K562 (cell line): ENCODE measurements around the gene PLXNA2. TPM values are rescaled to one million over a fixed set of nuclear protein-coding genes. Genes with fewer than 3 reads are reported as not detected.

Experiments used
- ATAC-seq: fragments of 200-7000 bp; cut with Tn5 transposase; 3 replicates; pipeline ENCODE4 v1.9.1; 2020; ENCODE audit warnings: moderate library complexity
- BruUV-seq: library from RNA; stranded (reverse); fragments of 400-500 nt; replicated peaks from 2 replicates; lab custom pipeline; 2021; lab: Mats Ljungman, UMichigan
- CTCF ChIA-PET: fragments of 300-600 bp; formaldehyde crosslinking; extraction: SDS; loops from one replicate; lab custom pipeline; 2021; ENCODE audit warnings: low intra/inter-chr PET ratio; lab: Yijun Ruan, JAX
- POLR2A ChIA-PET: fragments of 300-600, 350-650 bp; sonication (Branson Sonifier 250); formaldehyde crosslinking; extraction: SDS; loops from one replicate; lab custom pipeline; 2021; ENCODE audit warnings: antibody characterized with exemption, inconsistent platforms; lab: Yijun Ruan, JAX
- DNase-seq, 4 experiments: peaks; one replicate each; pipeline versions ENCODE4 v3.0.0 to v3.0.0-alpha.2; 2011 to 2018; ENCODE audit warnings: low spot score in 3 of 4, mixed read lengths in 3 of 4; ENCODE audit errors: extremely low read depth in 1 of 4
- FAIRE-seq: peaks from 2 replicates; lab custom pipeline; 2011; peaks lifted over from hg19 to GRCh38; lab: Jason Lieb, UNC
- H2AFZ ChIP-seq: 2 replicates; pipeline ENCODE4 v1.6.0; 2011; ENCODE audit warnings: low read depth, low read length, control low read depth, inconsistent platforms
- H3K27ac ChIP-seq: fragments of 200-600 bp; 3 replicates; pipeline ENCODE4 v1.8.0; 2011; ENCODE audit warnings: low read depth, mild to moderate bottlenecking, control low read depth, inconsistent platforms, low read length, moderate library complexity, mixed read lengths; ENCODE audit errors: extremely low read depth
- H3K27me3 ChIP-seq, 2 experiments: fragments of 300-600 bp in 1 of 2; 2 replicates in 1 of 2; 3 replicates in 1 of 2; pipeline versions ENCODE4 v1.6.0 to v1.8.0; 2011; ENCODE audit warnings: inconsistent platforms in 2 of 2, low read length in 2 of 2, mild to moderate bottlenecking in 1 of 2, mixed read lengths in 1 of 2, moderate library complexity in 1 of 2; ENCODE audit not compliant: control insufficient read depth in 2 of 2, insufficient read depth in 2 of 2
- H3K36me3 ChIP-seq: fragments of 300-600 bp; 3 replicates; pipeline ENCODE4 v1.8.0; 2011; ENCODE audit warnings: mild to moderate bottlenecking, low read length, inconsistent platforms; ENCODE audit not compliant: control insufficient read depth, insufficient read depth
- H3K4me1 ChIP-seq, 2 experiments: fragments of 200-600 bp in 1 of 2; replicated peaks in 1 of 2; 2 replicates in 1 of 2; 3 replicates in 1 of 2; pipeline versions ENCODE4 v1.5.1 to v1.8.0; 2011; ENCODE audit warnings: inconsistent platforms in 2 of 2, low read length in 2 of 2, mild to moderate bottlenecking in 1 of 2, mixed read lengths in 1 of 2, moderate library complexity in 1 of 2; ENCODE audit not compliant: control insufficient read depth in 2 of 2, insufficient read depth in 2 of 2
- H3K4me2 ChIP-seq: 2 replicates; pipeline ENCODE4 v1.6.1; 2011; ENCODE audit warnings: low read length, control low read depth, inconsistent platforms, mixed read lengths; ENCODE audit not compliant: insufficient read depth
- H3K4me3 ChIP-seq: fragments of 200-600 bp; sonication (generic), shearing (Covaris generic); 2 replicates; pipeline ENCODE4 v1.5.1; 2016; ENCODE audit warnings: control low read depth, inconsistent platforms
- H3K79me2 ChIP-seq: fragments of 200-600 bp; 3 replicates; pipeline ENCODE4 v1.8.0; 2011; ENCODE audit warnings: low read length, inconsistent platforms; ENCODE audit not compliant: control insufficient read depth, insufficient read depth
- H3K9ac ChIP-seq, 2 experiments: 2 replicates each; pipeline versions ENCODE4 v1.6.0 to v1.6.1; 2011; ENCODE audit warnings: low read depth in 2 of 2, low read length in 2 of 2, control low read depth in 1 of 2, inconsistent platforms in 1 of 2, mild to moderate bottlenecking in 1 of 2, mixed read lengths in 1 of 2; ENCODE audit not compliant: insufficient read depth in 1 of 2
- H3K9me1 ChIP-seq: one replicate; pipeline ENCODE4 v1.6.0; 2011; ENCODE audit warnings: inconsistent platforms, mild to moderate bottlenecking, low read length, moderate library complexity; ENCODE audit not compliant: control insufficient read depth, insufficient read depth
- H3K9me3 ChIP-seq: replicated peaks from 2 replicates; pipeline ENCODE4 v1.5.1; 2011; ENCODE audit warnings: low read depth, low read length, inconsistent platforms; ENCODE audit not compliant: control insufficient read depth, insufficient read depth
- H4K20me1 ChIP-seq: replicated peaks from 2 replicates; pipeline ENCODE4 v1.6.1; 2011; ENCODE audit warnings: low read length, inconsistent platforms, mixed read lengths; ENCODE audit not compliant: control insufficient read depth, insufficient read depth
- ARNT ChIP-seq, 2 experiments: fragments of 450-650 bp; IDR thresholded peaks; 2 replicates each; pipeline ENCODE4 v1.6.1; 2016; ENCODE audit warnings: mild to moderate bottlenecking in 1 of 2
- CEBPG ChIP-seq, 3 experiments: fragments of 200-800 bp in 1 of 3; sonication (Bioruptor generic) in 1 of 3; sonication (generic) in 1 of 3; formaldehyde crosslinking in 1 of 3; IDR thresholded peaks in 2 of 3; conservative IDR thresholded peaks in 1 of 3; 2 replicates each; pipeline versions ENCODE4 v1.6.1 to v1.8.0; 2016 to 2022; ENCODE audit warnings: missing compliant biosample characterization in 2 of 3, missing genetic modification characterization in 2 of 3, mild to moderate bottlenecking in 1 of 3, missing genetic modification reagents in 1 of 3
- NR4A1 ChIP-seq, 2 experiments: fragments of 250-450 bp in 1 of 2; fragments of 450-650 bp in 1 of 2; sonication (Bioruptor Pico) in 1 of 2; IDR thresholded peaks; 2 replicates each; pipeline versions ENCODE4 v1.4.0 to v1.6.1; 2016 to 2020; ENCODE audit warnings: mild to moderate bottlenecking in 2 of 2, missing compliant biosample characterization in 1 of 2, missing genetic modification characterization in 1 of 2, moderate library complexity in 1 of 2
- RNF2 ChIP-seq: sonication (generic); IDR thresholded peaks from 2 replicates; pipeline ENCODE4 v1.6.1; 2016
- YY1 ChIP-seq, 3 experiments: IDR thresholded peaks; 2 replicates each; pipeline ENCODE4 v1.6.1; 2011; ENCODE audit warnings: low read length in 2 of 3, mild to moderate bottlenecking in 2 of 3, moderate library complexity in 2 of 3, borderline replicate concordance in 1 of 3, control low read depth in 1 of 3, low read depth in 1 of 3; ENCODE audit not compliant: insufficient read depth in 3 of 3, insufficient replicate concordance in 2 of 3, control insufficient read depth in 1 of 3, insufficient read length in 1 of 3; ENCODE audit errors: extremely low read depth in 1 of 3
- ZNF224 ChIP-seq: sonication (generic); formaldehyde crosslinking; IDR thresholded peaks from 2 replicates; pipeline ENCODE4 v1.8.0; 2022; ENCODE audit warnings: mild to moderate bottlenecking, missing genetic modification reagents
- WGBS: fragments of 100-300 bp; shearing (Covaris generic); methylation state at CpG from one replicate; pipeline ENCODE4 v1.1.6; 2016; ENCODE audit warnings: low coverage, mixed read lengths; ENCODE audit not compliant: insufficient coverage; ENCODE audit errors: missing lambda C conversion rate; 5-methylcytosine and 5-hydroxymethylcytosine counted together
- in situ Hi-C: fragments of 300-500 bp; cut with MboI; formaldehyde crosslinking; loops from 4 replicates; pipeline ENCODE4 v1.15.0; 2018; ENCODE audit warnings: inconsistent platforms, mixed read lengths
- intact Hi-C: fragments of 100-400 bp; cut with micrococcal nuclease; formaldehyde crosslinking; loops from 2 replicates; pipeline ENCODE4 v1.14.2; 2022
- polyA plus RNA-seq, 8 experiments: library from polyadenylated mRNA; depleted of rRNA in 4 of 8; stranded (reverse) in 5 of 8; unstranded in 3 of 8; fragments of >200 nt; fragmentation: Nextera tagmentation in 2 of 8; fragmentation: Illumina TruSeq in 1 of 8; extraction: Ambion mirVana in 2 of 8; extraction: Trizol in 1 of 8; gene quantifications; 2 replicates each; pipeline versions ENCODE4 v1.2.1 to v1.2.3, GENCODE V29; 2011 to 2014; ENCODE audit warnings: inconsistent platforms in 1 of 8, missing spikeins in 1 of 8
- total RNA-seq, 7 experiments: library from RNA; depleted of rRNA in 6 of 7; stranded (reverse); fragments of >200 nt in 6 of 7; fragmentation: Illumina TruSeq in 2 of 7; extraction: Trizol in 2 of 7; gene quantifications; 2 replicates each; pipeline versions ENCODE4 v1.2.1 to v1.2.3, GENCODE V29; 2011 to 2021; ENCODE audit warnings: low replicate concordance in 1 of 7

PLXNA2 gene
- total and polyA plus RNA-seq, 9 of the 15 experiments (the other 6 are each of a cell fraction or from before 2014, with no cell fraction given): 0.01 to 1.3 (median 0.32) TPM

- CTCF ChIA-PET: no interaction called here
- intact Hi-C loops: no loop called here
- H3K9ac ChIP-seq: no peak overlapping the region
- H3K9me1 ChIP-seq: peaks cover 3% of the 10 kb centered on the region
- H3K79me2 ChIP-seq: no peaks in the 10 kb centered on the region
- in situ Hi-C loops: no loop called here
- WGBS: 1% methylated on average over 13 of the region's 13 CpGs
- no peak for DNase-seq
- H3K9me3 ChIP-seq: no peaks in the 10 kb centered on the region
- H3K27me3 ChIP-seq: peaks cover 56 to 80% of the 10 kb centered on the region in 2 experiments
- H3K27ac ChIP-seq: no peak overlapping the region
- no peaks in the 10 kb centered on the region for H3K36me3 ChIP-seq
- BruUV-seq: no TSS peak
- ATAC-seq: no peak
- H2AFZ ChIP-seq: no peak overlapping the region
- TF ChIP-seq ZNF224 (CRISPR knock-in tag): no peak
- TF ChIP-seq NR4A1 (CRISPR knock-in tag; IDR thresholded peaks at IDR 0.05): no peak
- no peak for TF ChIP-seq NR4A1 (tag; IDR thresholded peaks at IDR 0.05)
- no peak for TF ChIP-seq CEBPG (CRISPR knock-in tag; IDR thresholded peaks at IDR 0.05)
- TF ChIP-seq CEBPG (tag; conservative IDR thresholded peaks at IDR 0.05 in 1 of 2, IDR thresholded peaks at IDR 0.05 in 1 of 2): no peak
- TF ChIP-seq ARNT (IDR thresholded peaks at IDR 0.05): no peak
- TF ChIP-seq RNF2: no peak
- TF ChIP-seq YY1 (IDR thresholded peaks at IDR 0.05; ENCODE audit: borderline replicate concordance in 1 of 3, control insufficient read depth in 1 of 3, extremely low read depth in 1 of 3, insufficient read depth in 3 of 3, insufficient read length in 1 of 3, insufficient replicate concordance in 2 of 3, low read depth in 1 of 3, low read length in 2 of 3): no peak
- H3K4me1 ChIP-seq: no peaks in the 10 kb centered on the region
- H4K20me1 ChIP-seq: no peaks in the 10 kb centered on the region; the same call in 1 of the 2 replicates
- POLR2A ChIA-PET: no interaction called here
- no peak for FAIRE-seq
- no peak overlapping the region for H3K4me3 ChIP-seq
- no peak overlapping the region for H3K4me2 ChIP-seq
These were observed 136.6 kb downstream of the PLXNA2 start for GRCh38 chr1:208107425-208108212.
